IMR-90 (cell line): Measurements from ENCODE around the gene CSF2RB. TPM values are rescaled to one million over a fixed set of nuclear protein-coding genes. Genes with fewer than 3 reads are reported as not detected.

ENCODE experiments used
- ATAC-seq: fragments of 200-7000 bp; cut with Tn5 transposase; 2 replicates; pipeline ENCODE4 v1.9.1; 2020; ENCODE audit warnings: low read depth, mild to moderate bottlenecking, moderate library complexity
- BruUV-seq: library from RNA; stranded (reverse); fragments of 400-500 nt; replicated peaks from 2 replicates; lab custom pipeline; 2021; lab: Mats Ljungman, UMichigan
- CTCF ChIA-PET: fragments of 300-600 bp; formaldehyde crosslinking; extraction: SDS; loops from one replicate; lab custom pipeline; 2021; ENCODE audit warnings: antibody characterized with exemption; lab: Yijun Ruan, JAX
- POLR2A ChIA-PET: fragments of 300-600 bp; sonication (Branson Sonifier 250); formaldehyde crosslinking; loops from one replicate; lab custom pipeline; 2022; ENCODE audit warnings: antibody characterized with exemption; ENCODE audit not compliant: unreplicated experiment; lab: Charles Lee
- DNase-seq: peaks from one replicate; pipeline ENCODE4 v3.0.0; 2013
- H2AFZ ChIP-seq: replicated peaks from 2 replicates; pipeline ENCODE3; 2013; ENCODE audit warnings: low read length, mild to moderate bottlenecking; ENCODE audit not compliant: poor library complexity
- H2AK5ac ChIP-seq: 2 replicates; pipeline ENCODE4 v1.6.1; 2013; ENCODE audit warnings: low read depth, low read length, inconsistent platforms
- H2AK9ac ChIP-seq: replicated peaks from 2 replicates; pipeline ENCODE3; 2013; ENCODE audit warnings: mild to moderate bottlenecking, low read depth, low read length, moderate library complexity; ENCODE audit not compliant: poor library complexity
- H2BK120ac ChIP-seq: 2 replicates; pipeline ENCODE4 v1.6.1; 2013; ENCODE audit warnings: low read depth, low read length, inconsistent platforms
- H2BK15ac ChIP-seq: 3 replicates; pipeline ENCODE4 v1.6.1; 2013; ENCODE audit warnings: low read depth, low read length, inconsistent platforms
- H2BK20ac ChIP-seq: 2 replicates; pipeline ENCODE4 v1.6.1; 2013; ENCODE audit warnings: low read depth, mild to moderate bottlenecking, inconsistent platforms, low read length, moderate library complexity
- H2BK5ac ChIP-seq: 2 replicates; pipeline ENCODE4 v1.6.1; 2013; ENCODE audit warnings: mild to moderate bottlenecking, low read depth, low read length, inconsistent platforms; ENCODE audit not compliant: poor library complexity, severe bottlenecking
- H3K14ac ChIP-seq: replicated peaks from 2 replicates; pipeline ENCODE4 v1.6.1; 2013; ENCODE audit warnings: low read depth, low read length, inconsistent platforms
- H3K18ac ChIP-seq: 2 replicates; pipeline ENCODE4 v1.6.1; 2013; ENCODE audit warnings: low read depth, low read length, control low read depth
- H3K23ac ChIP-seq: 2 replicates; pipeline ENCODE4 v1.6.1; 2013; ENCODE audit warnings: low read depth, low read length, inconsistent platforms
- H3K27ac ChIP-seq: 2 replicates; pipeline ENCODE4 v1.5.1; 2013; ENCODE audit warnings: mild to moderate bottlenecking, control low read depth, low read length; ENCODE audit not compliant: insufficient read depth
- H3K27me3 ChIP-seq: 2 replicates; pipeline ENCODE4 v1.6.1; 2013; ENCODE audit warnings: low read length; ENCODE audit not compliant: control insufficient read depth, insufficient read depth
- H3K36me3 ChIP-seq: 2 replicates; pipeline ENCODE4 v1.6.1; 2013; ENCODE audit warnings: low read length, mixed read lengths; ENCODE audit not compliant: control insufficient read depth, insufficient read depth
- H3K4ac ChIP-seq: 2 replicates; pipeline ENCODE4 v1.6.1; 2013; ENCODE audit warnings: low read depth, low read length, inconsistent platforms
- H3K4me1 ChIP-seq: 2 replicates; pipeline ENCODE4 v1.6.1; 2013; ENCODE audit warnings: low read length, mixed read lengths; ENCODE audit not compliant: control insufficient read depth, insufficient read depth
- H3K4me2 ChIP-seq: 2 replicates; pipeline ENCODE4 v1.6.1; 2013; ENCODE audit warnings: low read depth, mild to moderate bottlenecking, control low read depth, low read length, moderate library complexity
- H3K4me3 ChIP-seq: 2 replicates; pipeline ENCODE4 v1.5.1; 2013; ENCODE audit warnings: low read depth, mild to moderate bottlenecking, control low read depth, low read length, moderate library complexity; ENCODE audit not compliant: insufficient read depth
- H3K56ac ChIP-seq: 2 replicates; pipeline ENCODE4 v1.6.1; 2013; ENCODE audit warnings: low read length, inconsistent platforms; ENCODE audit not compliant: insufficient read depth; ENCODE audit errors: extremely low read depth
- H3K79me1 ChIP-seq, 2 experiments: 2 replicates each; pipeline ENCODE4 v1.6.1; 2013; ENCODE audit warnings: low read length in 2 of 2, inconsistent platforms in 1 of 2, low read depth in 1 of 2
- H3K9ac ChIP-seq: 2 replicates; pipeline ENCODE4 v1.6.1; 2013; ENCODE audit warnings: low read depth, low read length, control low read depth
- H3K9me1 ChIP-seq: 2 replicates; pipeline ENCODE4 v1.6.1; 2013; ENCODE audit warnings: low read length, inconsistent platforms; ENCODE audit not compliant: insufficient read depth
- H3K9me3 ChIP-seq: 2 replicates; pipeline ENCODE4 v1.6.1; 2013; ENCODE audit warnings: low read length; ENCODE audit not compliant: control insufficient read depth, insufficient read depth
- H4K20me1 ChIP-seq: 2 replicates; pipeline ENCODE4 v1.6.1; 2013; ENCODE audit warnings: low read length, inconsistent platforms; ENCODE audit not compliant: insufficient read depth
- H4K5ac ChIP-seq: 2 replicates; pipeline ENCODE4 v1.6.1; 2013; ENCODE audit warnings: mild to moderate bottlenecking, low read depth, low read length, control low read depth
- H4K8ac ChIP-seq, 2 experiments: 2 replicates each; pipeline ENCODE4 v1.6.1; 2013; ENCODE audit warnings: low read depth in 2 of 2, low read length in 2 of 2, control low read depth in 1 of 2, inconsistent platforms in 1 of 2
- H4K91ac ChIP-seq: 2 replicates; pipeline ENCODE4 v1.6.1; 2013; ENCODE audit warnings: low read depth, low read length, inconsistent platforms; ENCODE audit not compliant: insufficient read depth
- BHLHE40 ChIP-seq: fragments of 150-350 bp; IDR thresholded peaks from 2 replicates; pipeline ENCODE4 v1.6.1; 2016; ENCODE audit warnings: mild to moderate bottlenecking, low read depth, low read length
- CEBPB ChIP-seq: IDR thresholded peaks from 2 replicates; pipeline ENCODE4 v1.6.1; 2012; ENCODE audit warnings: low read depth, low read length, improper control_type of control experiment
- CHD1 ChIP-seq: IDR thresholded peaks from 2 replicates; pipeline ENCODE4 v1.6.1; 2012; ENCODE audit warnings: low read depth, low read length, improper control_type of control experiment
- CTCF ChIP-seq: conservative IDR thresholded peaks from 2 replicates; pipeline ENCODE4 v1.5.1; 2012; ENCODE audit warnings: mild to moderate bottlenecking, low read depth, low read length, improper control_type of control experiment
- FOS ChIP-seq: fragments of 150-350 bp; IDR thresholded peaks from 2 replicates; pipeline ENCODE4 v1.6.1; 2016; ENCODE audit warnings: low read depth, low read length
- MAFK ChIP-seq: IDR thresholded peaks from 2 replicates; pipeline ENCODE4 v1.6.1; 2012; ENCODE audit warnings: low read depth, low read length, improper control_type of control experiment
- MAZ ChIP-seq: IDR thresholded peaks from 2 replicates; pipeline ENCODE4 v1.6.1; 2012; ENCODE audit warnings: low read depth, mild to moderate bottlenecking, low read length, improper control_type of control experiment, moderate library complexity, borderline replicate concordance
- MXI1 ChIP-seq: IDR thresholded peaks from 2 replicates; pipeline ENCODE4 v1.6.1; 2012; ENCODE audit warnings: low read depth, mild to moderate bottlenecking, low read length, moderate library complexity, borderline replicate concordance
- NFE2L2 ChIP-seq: fragments of 150-350 bp; IDR thresholded peaks from 2 replicates; pipeline ENCODE4 v1.6.1; 2016; ENCODE audit warnings: low read depth, mild to moderate bottlenecking, low read length
- POLR2A ChIP-seq: IDR thresholded peaks from 2 replicates; pipeline ENCODE4 v1.6.1; 2012; ENCODE audit warnings: mild to moderate bottlenecking, low read depth, low read length
- RAD21 ChIP-seq: IDR thresholded peaks from 2 replicates; pipeline ENCODE4 v1.6.1; 2012; ENCODE audit warnings: low read length, improper control_type of control experiment
- RCOR1 ChIP-seq: IDR thresholded peaks from 2 replicates; pipeline ENCODE4 v1.6.1; 2012; ENCODE audit warnings: mild to moderate bottlenecking, low read length, improper control_type of control experiment; ENCODE audit not compliant: insufficient replicate concordance
- RFX5 ChIP-seq: IDR thresholded peaks from 2 replicates; pipeline ENCODE4 v1.8.0; 2012; ENCODE audit warnings: low read depth, mild to moderate bottlenecking, low read length, moderate library complexity
- SMC3 ChIP-seq: fragments of 150-350 bp; IDR thresholded peaks from 2 replicates; pipeline ENCODE4 v1.6.1; 2016; ENCODE audit warnings: low read depth, mild to moderate bottlenecking, antibody characterized with exemption, low read length, moderate library complexity
- WGBS, 2 experiments: methylation state at CpG; one replicate each; pipeline versions ENCODE4 v1.1.5 to v1.1.7; 2013; ENCODE audit warnings: missing lambda C conversion rate in 2 of 2; ENCODE audit not compliant: insufficient read length in 1 of 2; ENCODE audit errors: extremely low coverage in 2 of 2; 5-methylcytosine and 5-hydroxymethylcytosine counted together
- dilution Hi-C: fragments of 300-500 bp; cut with HindIII; formaldehyde crosslinking; loops from one replicate; pipeline ENCODE4 v1.14.3; 2018; ENCODE audit warnings: low sequenced_read_pairs; ENCODE audit not compliant: unreplicated experiment
- in situ Hi-C: fragments of 300-500 bp; cut with MboI; formaldehyde crosslinking; loops from 3 replicates; pipeline ENCODE4 v1.14.3; 2019; ENCODE audit warnings: low sequenced_read_pairs, inconsistent platforms, mixed read lengths
- intact Hi-C: fragments of 100-400 bp; cut with micrococcal nuclease; formaldehyde crosslinking; loops from 2 replicates; pipeline ENCODE4 v1.10.0; 2022
- polyA plus RNA-seq, 3 experiments: library from polyadenylated mRNA; depleted of rRNA; stranded (reverse); fragments of >200 nt; gene quantifications; 2 replicates each; pipeline ENCODE4 v1.2.3, GENCODE V29; 2012; ENCODE audit warnings: low replicate concordance in 1 of 3
- total RNA-seq: library from RNA; depleted of rRNA; stranded (reverse); fragments of >200 nt; gene quantifications from 2 replicates; pipeline ENCODE4 v1.2.3, GENCODE V29; 2012
- TF ChIP-seq, protein P1 (sequence below): fragments of 150-350 bp; IDR thresholded peaks from 2 replicates; pipeline ENCODE4 v1.6.1; 2017; ENCODE audit warnings: mild to moderate bottlenecking, antibody characterized with exemption, low read length, low read depth
- TF ChIP-seq, protein P2 (sequence below): fragments of 150-350 bp; IDR thresholded peaks from 2 replicates; pipeline ENCODE4 v1.6.1; 2016; ENCODE audit warnings: low read depth, mild to moderate bottlenecking, low read length, moderate library complexity, borderline replicate concordance

Gene CSF2RB
- total and polyA plus RNA-seq, 2 of the 4 experiments (the other 2 are of a cell fraction) = not detected

DNA sequence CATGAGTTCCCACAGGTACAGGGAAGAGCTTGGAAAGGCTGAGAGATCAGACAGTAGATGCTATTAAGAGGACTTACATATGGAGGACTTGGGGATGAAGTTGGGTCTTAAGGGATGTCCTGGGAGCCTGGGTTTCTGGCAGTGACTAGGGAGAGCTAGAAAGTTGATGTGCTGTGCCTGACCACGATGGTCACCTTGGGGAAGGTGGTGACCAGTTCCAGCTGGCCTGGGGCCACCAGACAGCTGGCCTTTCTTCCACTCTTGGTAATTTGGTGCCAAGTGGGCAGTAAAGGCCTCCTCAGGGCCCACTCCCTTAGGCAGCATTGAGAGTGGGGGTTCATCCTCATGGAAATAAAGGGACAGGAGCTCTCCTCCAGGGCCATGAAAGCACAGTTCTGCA lies 13.9 kb upstream of the CSF2RB start:
- no peak overlapping the region for H2BK20ac ChIP-seq
- H4K91ac ChIP-seq = no peak overlapping the region
- H3K27ac ChIP-seq = no peak overlapping the region
- H3K14ac ChIP-seq = no peak overlapping the region
- no peak overlapping the region for H3K4me3 ChIP-seq
- H3K27me3 ChIP-seq = peaks cover 24% of the 10 kb centered on the region
- 0 out of 2 replicates have a peak, but pooled peaks cover 2% of the 10 kb centered on the region for H3K9me3 ChIP-seq
- TF ChIP-seq, protein P1, sequence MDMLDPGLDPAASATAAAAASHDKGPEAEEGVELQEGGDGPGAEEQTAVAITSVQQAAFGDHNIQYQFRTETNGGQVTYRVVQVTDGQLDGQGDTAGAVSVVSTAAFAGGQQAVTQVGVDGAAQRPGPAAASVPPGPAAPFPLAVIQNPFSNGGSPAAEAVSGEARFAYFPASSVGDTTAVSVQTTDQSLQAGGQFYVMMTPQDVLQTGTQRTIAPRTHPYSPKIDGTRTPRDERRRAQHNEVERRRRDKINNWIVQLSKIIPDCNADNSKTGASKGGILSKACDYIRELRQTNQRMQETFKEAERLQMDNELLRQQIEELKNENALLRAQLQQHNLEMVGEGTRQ = no peak
- no peak for TF ChIP-seq RAD21
- TF ChIP-seq CEBPB = no peak
- no peak for TF ChIP-seq CTCF
- TF ChIP-seq POLR2A = no peak
- no peak for TF ChIP-seq SMC3
- no peak for TF ChIP-seq RFX5
- no peak for TF ChIP-seq NFE2L2
- no peak for TF ChIP-seq CHD1
- TF ChIP-seq RCOR1 = no peak
- TF ChIP-seq FOS = no peak
- TF ChIP-seq, protein P2, sequence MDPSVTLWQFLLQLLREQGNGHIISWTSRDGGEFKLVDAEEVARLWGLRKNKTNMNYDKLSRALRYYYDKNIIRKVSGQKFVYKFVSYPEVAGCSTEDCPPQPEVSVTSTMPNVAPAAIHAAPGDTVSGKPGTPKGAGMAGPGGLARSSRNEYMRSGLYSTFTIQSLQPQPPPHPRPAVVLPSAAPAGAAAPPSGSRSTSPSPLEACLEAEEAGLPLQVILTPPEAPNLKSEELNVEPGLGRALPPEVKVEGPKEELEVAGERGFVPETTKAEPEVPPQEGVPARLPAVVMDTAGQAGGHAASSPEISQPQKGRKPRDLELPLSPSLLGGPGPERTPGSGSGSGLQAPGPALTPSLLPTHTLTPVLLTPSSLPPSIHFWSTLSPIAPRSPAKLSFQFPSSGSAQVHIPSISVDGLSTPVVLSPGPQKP = no peak
- TF ChIP-seq MAZ = no peak
- TF ChIP-seq MXI1 = no peak
- no peak for TF ChIP-seq BHLHE40
- TF ChIP-seq MAFK = no peak
- no peaks in the 10 kb centered on the region for H3K79me1 ChIP-seq
- intact Hi-C loops = no loop called here
- no peak overlapping the region for H2AK5ac ChIP-seq
- no peak overlapping the region for H3K4me2 ChIP-seq
- POLR2A ChIA-PET = no interaction called here
- H3K4me1 ChIP-seq = no peaks in the 10 kb centered on the region
- H2BK120ac ChIP-seq = no peak overlapping the region
- H3K4ac ChIP-seq = no peak overlapping the region
- no peaks in the 10 kb centered on the region for H3K9me1 ChIP-seq
- no peak overlapping the region for H2BK5ac ChIP-seq
- no peak overlapping the region for H2AFZ ChIP-seq
- no peak for DNase-seq
- H3K36me3 ChIP-seq = no peaks in the 10 kb centered on the region
- H3K18ac ChIP-seq = no peak overlapping the region
- no peak overlapping the region for H2AK9ac ChIP-seq
- ATAC-seq = no peak
- dilution Hi-C loops = no loop called here
- H3K56ac ChIP-seq = no peak overlapping the region
- H4K8ac ChIP-seq = no peak overlapping the region
- in situ Hi-C loops = no loop called here
- CTCF ChIA-PET = no interaction called here
- BruUV-seq = no TSS peak
- H4K5ac ChIP-seq = no peak overlapping the region
- no peaks in the 10 kb centered on the region for H4K20me1 ChIP-seq
- H3K9ac ChIP-seq = no peak overlapping the region
- H2BK15ac ChIP-seq = no peak overlapping the region
- no peak overlapping the region for H3K23ac ChIP-seq
- no CpG with 5 or more reads among the region's 1 CpG for WGBS, 2 experiments
